ENCODE measurements around the gene C2orf68. TPM values are rescaled to one million over a fixed set of nuclear protein-coding genes. Genes with fewer than 3 reads are reported as not detected.

C2orf68 gene
- total and polyA plus RNA-seq, 12 donors: 11.7 to 48.9 (median 27.5) TPM

GRCh38 chr2:85644909-85645308 is 33.0 kb upstream of the C2orf68 start:
- TF ChIP-seq CTCF (IDR thresholded peaks at IDR 0.05): no peak
- no peak for TF ChIP-seq POLR2A (IDR thresholded peaks at IDR 0.05)
- Histone ChIP-seq H3K27me3 (no peaks in the 10 kb centered on the region), H3K4me3 (no peak overlapping the region), H3K36me3 (replicated peaks in 1 of 2) (peaks cover 0 to 99% of the 10 kb centered on the region in 2 donors), H3K27ac (no peak overlapping the region), H3K9me3 (replicated peaks in 1 of 3) (no peaks in the 10 kb centered on the region), H3K4me1 (replicated peaks in 1 of 2) (no peaks in the 10 kb centered on the region)
- 90 to 100% (median 95%) methylated on average over 6 to 8 of the region's 8 CpGs for WGBS, 4 donors
- DNase-seq: no peak
- intact Hi-C loops (cut with DNase I): loop anchor here in 1 of 2 donors (5.0 kb wide), 1 partner anchor 67 kb away; no protein-coding TSS in a partner anchor

- Histone ChIP-seq H3K36me3 (replicated peaks in 1 of 2) (peaks cover 0 to 99% of the 10 kb centered on the region in 2 donors), H3K4me1 (replicated peaks in 1 of 2) (no peaks in the 10 kb centered on the region), H3K27ac (no peak overlapping the region), H3K9me3 (replicated peaks in 1 of 3) (no peaks in the 10 kb centered on the region), H3K27me3 (no peaks in the 10 kb centered on the region), H3K4me3 (no peak overlapping the region)
- intact Hi-C loops (cut with DNase I): loop anchor here in 1 of 2 donors (5.0 kb wide), 1 partner anchor 70 kb away; no protein-coding TSS in a partner anchor
- 80 to 95% (median 92%) methylated on average over 3 of the region's 3 CpGs for WGBS, 4 donors
- no peak for TF ChIP-seq CTCF (IDR thresholded peaks at IDR 0.05)
- TF ChIP-seq POLR2A (IDR thresholded peaks at IDR 0.05): no peak
- DNase-seq: no peak
Measured at GRCh38 chr2:85642725-85643124, 30.9 kb upstream of the C2orf68 start.

- Histone ChIP-seq H3K36me3 (replicated peaks in 1 of 2) (peaks cover 0 to 94% of the 10 kb centered on the region in 2 donors), H3K27me3 (no peaks in the 10 kb centered on the region), H3K9me3 (replicated peaks in 1 of 3) (no peaks in the 10 kb centered on the region), H3K4me1 (replicated peaks in 1 of 2) (peaks cover 0 to 8% of the 10 kb centered on the region in 2 donors), H3K4me3 (no peak overlapping the region), H3K27ac (peak overlapping the region in 1 of 5 donors; percentile 11)
- 40 to 50% (median 45%) methylated on average over 4 of the region's 4 CpGs for WGBS, 4 donors
- peak in 1 of 7 donors; percentile 34 for DNase-seq
- TF ChIP-seq CTCF (IDR thresholded peaks at IDR 0.05): no peak
- TF ChIP-seq POLR2A (IDR thresholded peaks at IDR 0.05): no peak
- intact Hi-C loops (cut with DNase I): loop anchor here in 1 of 2 donors (10.0 kb wide), 1 partner anchor 179 kb away; no protein-coding TSS in a partner anchor
Measured at GRCh38 chr2:85635636-85636035, 23.8 kb upstream of the C2orf68 start.

GRCh38 chr2:85635011-85635410 is 23.1 kb upstream of the C2orf68 start:
- DNase-seq: no peak
- H3K4me1 ChIP-seq (replicated peaks in 1 of 2): peaks cover 0 to 8% of the 10 kb centered on the region in 2 donors
- H3K36me3 ChIP-seq (replicated peaks in 1 of 2): peaks cover 0 to 93% of the 10 kb centered on the region in 2 donors
- peak overlapping the region in 1 of 5 donors; percentile 11 for H3K27ac ChIP-seq
- no peaks in the 10 kb centered on the region for H3K27me3 ChIP-seq
- H3K4me3 ChIP-seq: no peak overlapping the region
- WGBS, 4 donors: 87 to 90% (median 88%) methylated on average over 8 of the region's 8 CpGs
- H3K9me3 ChIP-seq (replicated peaks in 1 of 3): no peaks in the 10 kb centered on the region
- intact Hi-C loops (cut with DNase I): loop anchor here in 1 of 2 donors (10.0 kb wide), 1 partner anchor 180 kb away; no protein-coding TSS in a partner anchor
- TF ChIP-seq CTCF (IDR thresholded peaks at IDR 0.05): no peak
- TF ChIP-seq POLR2A (IDR thresholded peaks at IDR 0.05): no peak

Measured in adrenal gland (tissue), 12 donors.